HCT116 (cell line): Measurements from ENCODE around the gene PDLIM5.

ENCODE experiments used
- CTCF ChIP-seq, 3 experiments: fragments of 200-600 bp in 1 of 3; sonication (generic) in 1 of 3; IDR thresholded peaks in 2 of 3; conservative IDR thresholded peaks in 1 of 3; 2 replicates each; pipeline ENCODE4 v1.5.1; 2012 to 2017; ENCODE audit warnings: low read depth in 2 of 3, low read length in 2 of 3, antibody characterized with exemption in 1 of 3, borderline replicate concordance in 1 of 3, control low read depth in 1 of 3, mild to moderate bottlenecking in 1 of 3, mixed read lengths in 1 of 3, mixed run types in 1 of 3, moderate library complexity in 1 of 3; ENCODE audit not compliant: insufficient read depth in 1 of 3
- YY1 ChIP-seq: IDR thresholded peaks from 2 replicates; pipeline ENCODE4 v1.6.1; 2011; ENCODE audit warnings: low read length, low read depth, moderate library complexity, mild to moderate bottlenecking; ENCODE audit not compliant: insufficient replicate concordance; ENCODE audit errors: extremely low read depth

GRCh38 chr4:94406668-94407437 lies 44.9 kb upstream of the PDLIM5 start:
- TF ChIP-seq CTCF (IDR thresholded peaks at IDR 0.05 in 2 of 3, conservative IDR thresholded peaks at IDR 0.05 in 1 of 3; ENCODE audit: borderline replicate concordance in 1 of 3, insufficient read depth in 1 of 3, low read depth in 2 of 3, low read length in 2 of 3) (peak; percentile 76 to 85 (median 81)), YY1 (no peak)
